Activated effector memory CD4-positive, alpha-beta T cell treated with Interleukin-2 at 50 U/mL for 16 hours (primary cell): ENCODE measurements around the gene POLE2.
"Not testable (repeated sequence)": the region's sequence is repeated elsewhere in the genome, so short reads cannot be mapped to it uniquely, and the experiment has no call there.

Experiments
- DNase-seq: peaks from one replicate; pipeline ENCODE4 v3.0.0-alpha.2; 2020

Gene POLE2

GRCh38 chr14:49657500-49657899 is 30.5 kb downstream of the POLE2 start:
- DNase-seq = not testable (repeated sequence)

- DNase-seq = no peak
These were observed 33.5 kb downstream of the POLE2 start for GRCh38 chr14:49654511-49654910.

- DNase-seq = no peak
These were observed 34.5 kb downstream of the POLE2 start for GRCh38 chr14:49653508-49653907.

GRCh38 chr14:49642163-49642562 is 45.9 kb downstream of the POLE2 start:
- no peak for DNase-seq

GRCh38 chr14:49641697-49642129 is 46.3 kb downstream of the POLE2 start:
- DNase-seq = no peak

- DNase-seq = no peak
These were observed 47.2 kb downstream of the POLE2 start for GRCh38 chr14:49640540-49641417.

GRCh38 chr14:49637534-49638078 is 50.4 kb downstream of the POLE2 start:
- no peak for DNase-seq

GRCh38 chr14:49636866-49637265 is 51.1 kb downstream of the POLE2 start:
- DNase-seq = no peak

GRCh38 chr14:49634547-49635334 is 53.3 kb downstream of the POLE2 start, which contains the start of gene DNAAF2:
Gene DNAAF2, minus strand, starts transcription at chr14:49635244. Its CDS starts 95 bp downstream, at chr14:49635149.
- DNase-seq = peak; percentile 53

- DNase-seq = peak; percentile 90
These were observed 54.1 kb downstream of the POLE2 start for GRCh38 chr14:49633640-49634546.

- DNase-seq = no peak
These were observed 63.8 kb downstream of the POLE2 start for GRCh38 chr14:49623941-49624839.

GRCh38 chr14:49623387-49623786 is 64.6 kb downstream of the POLE2 start:
- DNase-seq = no peak

- no peak for DNase-seq
These were observed 65.9 kb downstream of the POLE2 start for GRCh38 chr14:49622022-49622607.

GRCh38 chr14:49621114-49621881 is 66.7 kb downstream of the POLE2 start:
- peak; percentile 57 for DNase-seq

- DNase-seq = peak; percentile 92
These were observed 67.6 kb downstream of the POLE2 start, which contains the start of the genes MGAT2 and RPL36AL for GRCh38 chr14:49620182-49621113. Gene MGAT2, plus strand, starts transcription at chr14:49620799. Its CDS starts 470 bp downstream, at chr14:49621269. Gene RPL36AL, minus strand, starts transcription at chr14:49620626. Its CDS starts 1,522 bp downstream, at chr14:49619104.

- DNase-seq = no peak
These were observed 68.3 kb downstream of the POLE2 start for GRCh38 chr14:49619730-49620129.

- DNase-seq = not testable (repeated sequence)
These were observed 68.7 kb downstream of the POLE2 start for GRCh38 chr14:49619273-49619672.

GRCh38 chr14:49617852-49618519 is 70.0 kb downstream of the POLE2 start:
- DNase-seq = no peak
